Stimulated activated CD8-positive, alpha-beta memory T cell treated with anti-CD3 and anti-CD28 coated beads, Interleukin-7, amount 100 ng/mL, for 48 hours (primary cell): ENCODE results near the gene STKLD1.

ENCODE experiments used
- DNase-seq, 2 donors: peaks; one replicate each; pipeline ENCODE4 v3.0.0-alpha.2; 2020; ENCODE audit warnings: low read depth in 1 of 2; ENCODE audit errors: extremely low read depth in 1 of 2

Gene STKLD1

GRCh38 chr9:133405508-133406438 is 29.6 kb downstream of the STKLD1 start:
- no peak for DNase-seq

- DNase-seq = peak; percentile 67 to 81
These were observed 30.5 kb downstream of the STKLD1 start for GRCh38 chr9:133406480-133407307.

GRCh38 chr9:133408042-133408441 is 31.9 kb downstream of the STKLD1 start:
- DNase-seq = no peak

GRCh38 chr9:133415170-133415569 is 39.0 kb downstream of the STKLD1 start:
- DNase-seq = no peak

- peak; percentile 77 to 86 for DNase-seq
These were observed 41.6 kb downstream of the STKLD1 start, which contains the start of gene REXO4 for GRCh38 chr9:133417541-133418461. Gene REXO4, minus strand, starts transcription at chr9:133418010. Its CDS starts 166 bp downstream, at chr9:133417844.

GRCh38 chr9:133419005-133419404 is 42.8 kb downstream of the STKLD1 start:
- DNase-seq = no peak

GRCh38 chr9:133420392-133420827 is 44.2 kb downstream of the STKLD1 start:
- DNase-seq = no peak

GRCh38 chr9:133421615-133422542 is 45.7 kb downstream of the STKLD1 start, which contains the start of gene ADAMTS13:
Gene ADAMTS13, plus strand, starts transcription at chr9:133422367. Its CDS starts 77 bp downstream, at chr9:133422444.
- DNase-seq = peak; percentile 21 to 55

- DNase-seq = no peak
These were observed 47.0 kb downstream of the STKLD1 start for GRCh38 chr9:133423216-133423615.

- no peak for DNase-seq
These were observed 48.0 kb downstream of the STKLD1 start for GRCh38 chr9:133424187-133424586.

GRCh38 chr9:133425049-133425632 is 49.0 kb downstream of the STKLD1 start:
- no peak for DNase-seq

GRCh38 chr9:133426011-133426410 is 49.8 kb downstream of the STKLD1 start:
- DNase-seq = no peak

GRCh38 chr9:133427658-133428348 is 51.6 kb downstream of the STKLD1 start:
- DNase-seq = no peak

- no peak for DNase-seq
These were observed 52.5 kb downstream of the STKLD1 start for GRCh38 chr9:133428617-133429101.

GRCh38 chr9:133429214-133429613 is 53.0 kb downstream of the STKLD1 start:
- no peak for DNase-seq

- DNase-seq = no peak
These were observed 53.5 kb downstream of the STKLD1 start for GRCh38 chr9:133429641-133430161.

GRCh38 chr9:133430244-133430643 is 54.1 kb downstream of the STKLD1 start:
- DNase-seq = no peak

GRCh38 chr9:133433351-133433843 is 57.2 kb downstream of the STKLD1 start:
- DNase-seq = no peak
